HCT116 (cell line): ENCODE measurements around the gene MPPED1. TPM values are rescaled to one million over a fixed set of nuclear protein-coding genes. Genes with fewer than 3 reads are reported as not detected.

ENCODE experiments used
- ATAC-seq: fragments of 200-7000 bp; cut with Tn5 transposase; 2 replicates; pipeline ENCODE4 v1.9.1; 2020; ENCODE audit warnings: mild to moderate bottlenecking, moderate library complexity
- BruUV-seq: library from RNA; stranded (reverse); fragments of 400-500 nt; replicated peaks from 2 replicates; lab custom pipeline; 2021; lab: Mats Ljungman, UMichigan
- CTCF ChIA-PET: fragments of 300-600 bp; sonication (Branson Sonifier 250); formaldehyde crosslinking; loops from one replicate; lab custom pipeline; 2021; ENCODE audit warnings: antibody characterized with exemption; lab: Charles Lee
- POLR2A ChIA-PET: fragments of 300-600, 350-600 bp; sonication (Branson Sonifier 250); formaldehyde crosslinking; loops from one replicate; lab custom pipeline; 2021; ENCODE audit warnings: antibody characterized with exemption; lab: Charles Lee
- RAD21 ChIA-PET, 2 experiments: fragments of 300-600 bp; sonication (Branson Sonifier 250); formaldehyde crosslinking; loops; one replicate each; lab custom pipeline; 2023; ENCODE audit warnings: low total read pairs in 2 of 2; ENCODE audit not compliant: uncharacterized antibody in 2 of 2, unreplicated experiment in 2 of 2, low non-redundant PET in 1 of 2; lab: Charles Lee
- DNase-seq: peaks from one replicate; pipeline ENCODE4 v3.0.0-alpha.2; 2010; ENCODE audit warnings: low read depth, low spot score
- H2AFZ ChIP-seq: fragments of 200-600 bp; shearing (Covaris generic), sonication (generic); 2 replicates; pipeline ENCODE4 v1.6.1; 2017; ENCODE audit warnings: low read depth, mixed run types, mixed read lengths, antibody characterized with exemption, low read length; ENCODE audit not compliant: poor library complexity, severe bottlenecking
- H3K27ac ChIP-seq: 2 replicates; pipeline ENCODE4 v1.5.1; 2012; ENCODE audit warnings: low read depth, low read length
- H3K27me3 ChIP-seq: fragments of 200-600 bp; sonication (generic); 2 replicates; pipeline ENCODE4 v1.6.1; 2016; ENCODE audit warnings: mixed run types, low read length, mixed read lengths; ENCODE audit not compliant: insufficient read depth
- H3K36me3 ChIP-seq, 2 experiments: fragments of 200-500 bp in 1 of 2; fragments of 200-600 bp in 1 of 2; sonication (Bioruptor generic) in 1 of 2; sonication (generic) in 1 of 2; 2 replicates each; pipeline versions ENCODE4 v1.5.1 to v1.6.1; 2014 to 2016; ENCODE audit warnings: low read length in 2 of 2, inconsistent platforms in 1 of 2, mixed read lengths in 1 of 2, mixed run types in 1 of 2; ENCODE audit not compliant: insufficient read depth in 2 of 2, control insufficient read depth in 1 of 2
- H3K4me1 ChIP-seq, 2 experiments: fragments of 200-600 bp in 1 of 2; sonication (generic) in 1 of 2; 2 replicates each; pipeline versions ENCODE4 v1.5.1 to v1.6.1; 2012 to 2017; ENCODE audit warnings: low read length in 2 of 2, inconsistent platforms in 1 of 2, mild to moderate bottlenecking in 1 of 2, mixed read lengths in 1 of 2, mixed run types in 1 of 2, moderate library complexity in 1 of 2; ENCODE audit not compliant: insufficient read depth in 2 of 2, control insufficient read depth in 1 of 2
- H3K4me2 ChIP-seq: fragments of 200-600 bp; sonication (generic); 2 replicates; pipeline ENCODE4 v1.6.1; 2017; ENCODE audit warnings: mixed run types, low read length, mixed read lengths
- H3K4me3 ChIP-seq, 2 experiments: fragments of 200-600 bp in 1 of 2; sonication (generic) in 1 of 2; replicated peaks in 1 of 2; 2 replicates each; pipeline ENCODE4 v1.5.1; 2011 to 2016; ENCODE audit warnings: low read length in 2 of 2, control low read depth in 1 of 2, low read depth in 1 of 2, mild to moderate bottlenecking in 1 of 2, mixed read lengths in 1 of 2, mixed run types in 1 of 2
- H3K79me2 ChIP-seq: fragments of 200-600 bp; sonication (generic); 2 replicates; pipeline ENCODE4 v1.6.1; 2017; ENCODE audit warnings: mild to moderate bottlenecking, mixed run types, low read length, moderate library complexity, mixed read lengths; ENCODE audit not compliant: insufficient read depth
- H3K9ac ChIP-seq: fragments of 200-600 bp; sonication (generic); 2 replicates; pipeline ENCODE4 v1.6.1; 2016; ENCODE audit warnings: low read length, mixed read lengths
- H3K9me2 ChIP-seq: fragments of 200-600 bp; sonication (generic), shearing (Covaris generic); 2 replicates; pipeline ENCODE4 v1.6.1; 2017; ENCODE audit warnings: mixed run types, mild to moderate bottlenecking, moderate library complexity; ENCODE audit not compliant: insufficient read depth
- H3K9me3 ChIP-seq, 2 experiments: fragments of 200-500 bp in 1 of 2; fragments of 200-600 bp in 1 of 2; sonication (Bioruptor generic) in 1 of 2; sonication (generic) in 1 of 2; 2 replicates each; pipeline ENCODE4 v1.6.1; 2014 to 2017; ENCODE audit warnings: low read length in 2 of 2, mixed read lengths in 2 of 2, inconsistent platforms in 1 of 2, low read depth in 1 of 2, mild to moderate bottlenecking in 1 of 2, mixed run types in 1 of 2, moderate library complexity in 1 of 2; ENCODE audit not compliant: control insufficient read depth in 1 of 2, insufficient read depth in 1 of 2
- H4K20me1 ChIP-seq: fragments of 200-600 bp; sonication (generic), shearing (Covaris generic); 2 replicates; pipeline ENCODE4 v1.6.1; 2017; ENCODE audit warnings: mixed run types, mild to moderate bottlenecking, moderate library complexity; ENCODE audit not compliant: insufficient read depth
- CBX3 ChIP-seq: IDR thresholded peaks from 2 replicates; pipeline ENCODE4 v1.6.1; 2012; ENCODE audit warnings: low read depth
- CEBPB ChIP-seq: IDR thresholded peaks from 2 replicates; pipeline ENCODE4 v1.6.1; 2012; ENCODE audit warnings: low read depth
- EGR1 ChIP-seq: IDR thresholded peaks from 2 replicates; pipeline ENCODE4 v1.6.1; 2012; ENCODE audit warnings: low read depth
- ELF1 ChIP-seq: IDR thresholded peaks from 2 replicates; pipeline ENCODE4 v1.6.1; 2012; ENCODE audit warnings: low read depth, borderline replicate concordance
- EZH2 ChIP-seq: fragments of 200-600 bp; sonication (generic); IDR thresholded peaks from 2 replicates; pipeline ENCODE4 v1.6.1; 2017; ENCODE audit warnings: antibody characterized with exemption, mixed run types
- FOSL1 ChIP-seq: IDR thresholded peaks from 2 replicates; pipeline ENCODE4 v1.6.1; 2012; ENCODE audit warnings: low read depth
- JUND ChIP-seq: IDR thresholded peaks from 2 replicates; pipeline ENCODE4 v1.6.1; 2012
- MAX ChIP-seq: IDR thresholded peaks from 2 replicates; pipeline ENCODE4 v1.6.1; 2012
- POLR2A ChIP-seq: IDR thresholded peaks from 2 replicates; pipeline ENCODE4 v1.7.0; 2011; ENCODE audit warnings: borderline replicate concordance; ENCODE audit not compliant: insufficient read depth, insufficient read length; ENCODE audit errors: extremely low read depth
- POLR2AphosphoS5 ChIP-seq: IDR thresholded peaks from 2 replicates; pipeline ENCODE4 v1.6.1; 2011; ENCODE audit warnings: mild to moderate bottlenecking, low read depth, low read length, moderate library complexity
- REST ChIP-seq: IDR thresholded peaks from 2 replicates; pipeline ENCODE4 v1.6.1; 2012; ENCODE audit warnings: low read depth
- SIN3A ChIP-seq: IDR thresholded peaks from 2 replicates; pipeline ENCODE4 v1.6.1; 2012; ENCODE audit warnings: low read depth
- SP1 ChIP-seq: IDR thresholded peaks from 2 replicates; pipeline ENCODE4 v1.6.1; 2012; ENCODE audit warnings: low read depth
- SRF ChIP-seq: IDR thresholded peaks from 2 replicates; pipeline ENCODE4 v1.6.1; 2012; ENCODE audit warnings: low read depth
- TCF7L2 ChIP-seq: IDR thresholded peaks from 2 replicates; pipeline ENCODE4 v1.7.0; 2011; ENCODE audit warnings: borderline replicate concordance, inconsistent platforms; ENCODE audit not compliant: insufficient read depth, insufficient read length; ENCODE audit errors: extremely low read depth
- YY1 ChIP-seq: IDR thresholded peaks from 2 replicates; pipeline ENCODE4 v1.6.1; 2011; ENCODE audit warnings: low read length, low read depth, moderate library complexity, mild to moderate bottlenecking; ENCODE audit not compliant: insufficient replicate concordance; ENCODE audit errors: extremely low read depth
- ZFX ChIP-seq: fragments of 450-650 bp; IDR thresholded peaks from 2 replicates; pipeline ENCODE4 v1.6.1; 2017
- ZNF274 ChIP-seq: fragments of 200-500 bp; sonication (Bioruptor generic); IDR thresholded peaks from 2 replicates; pipeline ENCODE4 v1.6.1; 2014; ENCODE audit warnings: mild to moderate bottlenecking, low read depth, low read length, inconsistent platforms
- intact Hi-C: fragments of 100-400 bp; cut with micrococcal nuclease; formaldehyde crosslinking; loops from 2 replicates; pipeline ENCODE4 v1.10.0; 2022
- total RNA-seq: library from RNA; stranded (reverse); gene quantifications from one replicate; pipeline ENCODE4 v1.2.1, GENCODE V29; 2021; ENCODE audit not compliant: unreplicated experiment
- TF ChIP-seq, protein P1 (sequence below): IDR thresholded peaks from 2 replicates; pipeline ENCODE4 v1.6.1; 2011; ENCODE audit warnings: mild to moderate bottlenecking, low read length, moderate library complexity; ENCODE audit not compliant: insufficient replicate concordance; ENCODE audit errors: extremely low read depth
- TF ChIP-seq, protein P2 (sequence below): IDR thresholded peaks from 2 replicates; pipeline ENCODE4 v1.6.1; 2012

The MPPED1 gene
- total RNA-seq, 1 experiment from 2014 or later = not detected

GRCh38 chr22:43406186-43406790, 5.5 kb upstream of the MPPED1 start:
- no peaks in the 10 kb centered on the region for H3K79me2 ChIP-seq
- H3K27me3 ChIP-seq = peaks cover 4% of the 10 kb centered on the region; the same call in 1 of the 2 replicates
- no peaks in the 10 kb centered on the region for H3K9me3 ChIP-seq
- H3K4me3 ChIP-seq = no peak overlapping the region
- no peaks in the 10 kb centered on the region for H3K4me1 ChIP-seq
- no peak overlapping the region for H2AFZ ChIP-seq
- no peak overlapping the region for H3K27ac ChIP-seq
- POLR2A ChIA-PET = no interaction called here
- H3K9me2 ChIP-seq = no peaks in the 10 kb centered on the region
- TF ChIP-seq SIN3A (no peak), CEBPB (no peak), TCF7L2 (no peak), FOSL1 (no peak), EZH2 (no peak), YY1 (no peak), POLR2AphosphoS5 (no peak), SRF (no peak), REST (no peak), MAX (no peak), EGR1 (no peak), ZNF274 (no peak), SP1 (no peak), POLR2A (no peak), JUND (no peak), ELF1 (no peak), CBX3 (no peak), ZFX (no peak)
- TF ChIP-seq, protein P1, sequence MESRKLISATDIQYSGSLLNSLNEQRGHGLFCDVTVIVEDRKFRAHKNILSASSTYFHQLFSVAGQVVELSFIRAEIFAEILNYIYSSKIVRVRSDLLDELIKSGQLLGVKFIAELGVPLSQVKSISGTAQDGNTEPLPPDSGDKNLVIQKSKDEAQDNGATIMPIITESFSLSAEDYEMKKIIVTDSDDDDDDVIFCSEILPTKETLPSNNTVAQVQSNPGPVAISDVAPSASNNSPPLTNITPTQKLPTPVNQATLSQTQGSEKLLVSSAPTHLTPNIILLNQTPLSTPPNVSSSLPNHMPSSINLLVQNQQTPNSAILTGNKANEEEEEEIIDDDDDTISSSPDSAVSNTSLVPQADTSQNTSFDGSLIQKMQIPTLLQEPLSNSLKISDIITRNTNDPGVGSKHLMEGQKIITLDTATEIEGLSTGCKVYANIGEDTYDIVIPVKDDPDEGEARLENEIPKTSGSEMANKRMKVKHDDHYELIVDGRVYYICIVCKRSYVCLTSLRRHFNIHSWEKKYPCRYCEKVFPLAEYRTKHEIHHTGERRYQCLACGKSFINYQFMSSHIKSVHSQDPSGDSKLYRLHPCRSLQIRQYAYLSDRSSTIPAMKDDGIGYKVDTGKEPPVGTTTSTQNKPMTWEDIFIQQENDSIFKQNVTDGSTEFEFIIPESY = no peak
- TF ChIP-seq, protein P2, sequence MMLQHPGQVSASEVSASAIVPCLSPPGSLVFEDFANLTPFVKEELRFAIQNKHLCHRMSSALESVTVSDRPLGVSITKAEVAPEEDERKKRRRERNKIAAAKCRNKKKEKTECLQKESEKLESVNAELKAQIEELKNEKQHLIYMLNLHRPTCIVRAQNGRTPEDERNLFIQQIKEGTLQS = no peak
- TF ChIP-seq, all 23 proteins: peak for 0
- H3K36me3 ChIP-seq = no peaks in the 10 kb centered on the region
- no TSS peak for BruUV-seq
- no peak overlapping the region for H3K9ac ChIP-seq
- ATAC-seq (no peak), DNase-seq (no peak)
- ChIA-PET CTCF (no interaction called here), RAD21 (no interaction called here)
- H4K20me1 ChIP-seq = no peaks in the 10 kb centered on the region
- H3K4me2 ChIP-seq = no peak overlapping the region
- intact Hi-C loops = no loop called here
